AG04450 (cell line): ENCODE results near the gene MICAL3. TPM values are rescaled to one million over a fixed set of nuclear protein-coding genes. Genes with fewer than 3 reads are reported as not detected.

Source experiments
- CTCF ChIA-PET: fragments of 300-600, 350-600 bp; formaldehyde crosslinking; extraction: SDS; loops from one replicate; lab custom pipeline; 2022; ENCODE audit warnings: antibody characterized with exemption, inconsistent platforms; lab: Charles Lee
- POLR2A ChIA-PET: fragments of 350-600 bp; formaldehyde crosslinking; extraction: SDS; loops from one replicate; lab custom pipeline; 2021; ENCODE audit warnings: antibody characterized with exemption, inconsistent platforms; lab: Yijun Ruan, JAX
- DNase-seq: peaks from one replicate; pipeline ENCODE4 v3.0.0-alpha.2; 2011; ENCODE audit warnings: low read depth, low spot score
- H3K27ac ChIP-seq: one replicate; pipeline ENCODE4 v1.5.1; 2012; ENCODE audit warnings: low read depth, low read length, control low read depth
- H3K27me3 ChIP-seq: one replicate; pipeline ENCODE4 v1.6.0; 2012; ENCODE audit warnings: low read length; ENCODE audit not compliant: control insufficient read depth, insufficient read depth
- H3K4me3 ChIP-seq: 2 replicates; pipeline ENCODE4 v1.5.1; 2011; ENCODE audit warnings: mild to moderate bottlenecking, low read depth, low read length, control low read depth
- H3K9me3 ChIP-seq: 2 replicates; pipeline ENCODE4 v1.5.1; 2012; ENCODE audit warnings: low read length; ENCODE audit not compliant: control insufficient read depth, insufficient read depth
- CTCF ChIP-seq: IDR thresholded peaks from 2 replicates; pipeline ENCODE4 v1.5.1; 2011; ENCODE audit warnings: low read depth, low read length, control low read depth, inconsistent platforms
- polyA plus RNA-seq: library from polyadenylated mRNA; depleted of rRNA; stranded (reverse); fragments of >200 nt; gene quantifications from 2 replicates; pipeline ENCODE4 v1.2.3, GENCODE V29; 2011

MICAL3 gene
- polyA plus RNA-seq, 1 experiment: 17.8 TPM

GRCh38 chr22:17847360-17848078 lies 176.8 kb downstream of the MICAL3 start:
- CTCF ChIA-PET: interaction anchor here (1.0 to 4.4 kb wide), 3 partner anchors 17 to 229 kb away, joined by 3 to 16 read pairs (median 4); no protein-coding TSS in a partner anchor
- DNase-seq: no peak
- no peak for TF ChIP-seq CTCF
- Histone ChIP-seq H3K9me3 (no peaks in the 10 kb centered on the region), H3K27ac (no peak overlapping the region), H3K4me3 (no peak overlapping the region), H3K27me3 (no peaks in the 10 kb centered on the region)
- POLR2A ChIA-PET: no interaction called here

GRCh38 chr22:17846326-17846992 lies 177.9 kb downstream of the MICAL3 start:
- no peaks in the 10 kb centered on the region for H3K27me3 ChIP-seq
- ChIA-PET CTCF (interaction anchor here (0.8 to 4.4 kb wide), 2 partner anchors 16 to 230 kb away, joined by 3 to 16 read pairs; no protein-coding TSS in a partner anchor), POLR2A (interaction anchor here (0.5 kb wide), 1 partner anchor 268 kb away, joined by 3 read pairs; no protein-coding TSS in a partner anchor)
- H3K9me3 ChIP-seq: no peaks in the 10 kb centered on the region; the same call in 1 of the 2 replicates
- TF ChIP-seq CTCF: no peak
- DNase-seq: no peak
- H3K4me3 ChIP-seq: no peak overlapping the region
- no peak overlapping the region for H3K27ac ChIP-seq

- Histone ChIP-seq H3K9me3 (no peaks in the 10 kb centered on the region; the same call in 1 of the 2 replicates), H3K27me3 (no peaks in the 10 kb centered on the region), H3K27ac (no peak overlapping the region), H3K4me3 (no peak overlapping the region)
- no peak for TF ChIP-seq CTCF
- ChIA-PET CTCF (interaction anchor here (0.8 to 4.4 kb wide), 2 partner anchors 15 to 230 kb away, joined by 3 to 16 read pairs; no protein-coding TSS in a partner anchor), POLR2A (no interaction called here)
- DNase-seq: no peak
These were observed 178.6 kb downstream of the MICAL3 start for GRCh38 chr22:17845790-17846189.

GRCh38 chr22:17845327-17845726 lies 179.0 kb downstream of the MICAL3 start:
- ChIA-PET POLR2A (no interaction called here), CTCF (interaction anchor here (4.4 kb wide), 1 partner anchor 15 kb away, joined by 16 read pairs; no protein-coding TSS in a partner anchor)
- DNase-seq: no peak
- Histone ChIP-seq H3K27ac (no peak overlapping the region), H3K9me3 (no peaks in the 10 kb centered on the region; the same call in 1 of the 2 replicates), H3K4me3 (no peak overlapping the region), H3K27me3 (no peaks in the 10 kb centered on the region)
- TF ChIP-seq CTCF: no peak
